NT2/D1 (cell line): Measurements from ENCODE around the gene RTN4.
"Not testable (repeated sequence)": the region's sequence is repeated elsewhere in the genome, so short reads cannot be mapped to it uniquely, and the experiment has no call there.

Source experiments
- DNase-seq: peaks from one replicate; pipeline ENCODE4 v3.0.0-alpha.2; 2011; ENCODE audit warnings: low read depth, low spot score
- H3K27me3 ChIP-seq: 2 replicates; pipeline ENCODE4 v1.6.0; 2011; ENCODE audit warnings: mild to moderate bottlenecking; ENCODE audit not compliant: insufficient read length, insufficient read depth
- H3K36me3 ChIP-seq: 2 replicates; pipeline ENCODE4 v1.6.1; 2011; ENCODE audit warnings: mild to moderate bottlenecking, low read length, mixed read lengths; ENCODE audit not compliant: insufficient read depth, insufficient read length
- H3K4me1 ChIP-seq: 2 replicates; pipeline ENCODE4 v1.5.1; 2011; ENCODE audit not compliant: insufficient read depth, insufficient read length
- H3K4me3 ChIP-seq: 2 replicates; pipeline ENCODE4 v1.5.1; 2011; ENCODE audit warnings: low read depth; ENCODE audit not compliant: insufficient read length
- H3K9ac ChIP-seq: 2 replicates; pipeline ENCODE4 v1.6.0; 2011; ENCODE audit warnings: low read depth; ENCODE audit not compliant: insufficient read length
- H3K9me3 ChIP-seq: 2 replicates; pipeline ENCODE4 v1.5.1; 2011; ENCODE audit warnings: mild to moderate bottlenecking, low read length; ENCODE audit not compliant: insufficient read depth
- SUZ12 ChIP-seq: IDR thresholded peaks from 2 replicates; pipeline ENCODE4 v1.6.1; 2011; ENCODE audit not compliant: insufficient read length, insufficient read depth; ENCODE audit errors: extremely low read depth
- YY1 ChIP-seq: IDR thresholded peaks from 2 replicates; pipeline ENCODE4 v1.6.1; 2011; ENCODE audit not compliant: insufficient read length, insufficient read depth
- ZNF274 ChIP-seq: IDR thresholded peaks from 2 replicates; pipeline ENCODE4 v1.6.1; 2011; ENCODE audit warnings: mild to moderate bottlenecking, low read depth, low read length

Gene RTN4

DNA sequence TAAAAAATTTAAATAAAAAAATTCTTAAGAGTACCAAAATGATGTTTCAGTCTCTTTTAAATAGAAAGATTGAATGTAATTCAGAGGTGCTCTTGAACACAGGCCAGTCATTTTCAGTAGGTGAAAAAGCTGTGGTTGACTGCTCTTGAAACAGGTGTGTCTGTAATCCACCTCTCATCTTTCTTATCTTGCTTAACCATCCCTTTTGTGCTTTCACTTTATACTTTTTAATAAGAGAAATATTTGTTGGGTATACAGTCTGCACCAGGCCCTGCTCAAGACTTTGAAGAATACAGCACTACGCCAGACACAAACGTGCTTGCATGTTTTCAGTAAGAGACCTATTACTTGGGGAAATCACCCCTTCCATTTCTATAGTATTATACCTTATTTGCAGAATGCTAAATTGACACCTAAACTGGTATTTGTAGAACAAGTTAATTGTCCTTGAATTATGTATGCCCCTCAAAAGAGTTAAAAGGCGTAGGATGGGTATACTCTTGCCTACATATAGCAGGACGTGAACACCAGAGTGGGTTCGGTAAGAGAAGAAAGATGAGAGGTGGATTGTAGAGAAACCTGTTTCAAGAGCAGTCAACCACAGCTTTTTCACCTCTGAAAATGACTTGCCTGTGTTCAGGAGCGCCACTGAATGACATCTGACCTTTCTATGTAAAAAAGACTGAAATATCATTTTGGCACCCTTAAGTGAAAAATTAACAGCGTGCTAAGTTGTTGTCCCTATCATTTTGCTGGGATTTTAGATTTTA is 4.0 kb upstream of the RTN4 start:
- no peak for DNase-seq
- no peak for TF ChIP-seq YY1
- TF ChIP-seq SUZ12: no peak
- TF ChIP-seq ZNF274: no peak
- H3K4me3 ChIP-seq: no peak overlapping the region

DNA sequence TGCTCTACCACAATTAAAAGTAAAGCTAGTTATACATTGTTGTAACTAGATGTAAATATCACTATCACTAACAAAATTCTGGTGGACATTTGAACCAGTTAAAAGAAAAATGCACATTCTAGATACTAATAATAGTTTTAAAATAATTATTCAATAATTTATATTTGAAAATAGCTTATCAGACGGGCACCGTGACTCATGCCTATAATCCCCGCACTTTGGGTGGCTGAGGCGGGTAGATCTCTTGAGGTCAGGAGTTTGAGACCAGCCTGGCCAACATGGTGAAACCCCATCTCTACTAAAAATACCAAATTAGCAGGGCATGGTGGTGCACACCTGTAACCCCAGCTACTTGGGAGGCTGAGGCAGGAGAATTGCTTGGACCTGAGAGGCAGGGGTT is 3.0 kb upstream of the RTN4 start:
- H3K27me3 ChIP-seq, H3K9ac ChIP-seq, H3K9me3 ChIP-seq, H3K4me1 ChIP-seq, DNase-seq, H3K4me3 ChIP-seq: not testable (repeated sequence)
- peaks cover 11% of the 10 kb centered on the region for H3K36me3 ChIP-seq

More for the DNA sequence above, 4.0 kb upstream of the RTN4 start:
- Histone ChIP-seq H3K4me1 (no peaks in the 10 kb centered on the region), H3K9ac (no peak overlapping the region), H3K9me3 (no peaks in the 10 kb centered on the region), H3K36me3 (peaks cover under 1% of the 10 kb centered on the region), H3K27me3 (no peaks in the 10 kb centered on the region)

DNA sequence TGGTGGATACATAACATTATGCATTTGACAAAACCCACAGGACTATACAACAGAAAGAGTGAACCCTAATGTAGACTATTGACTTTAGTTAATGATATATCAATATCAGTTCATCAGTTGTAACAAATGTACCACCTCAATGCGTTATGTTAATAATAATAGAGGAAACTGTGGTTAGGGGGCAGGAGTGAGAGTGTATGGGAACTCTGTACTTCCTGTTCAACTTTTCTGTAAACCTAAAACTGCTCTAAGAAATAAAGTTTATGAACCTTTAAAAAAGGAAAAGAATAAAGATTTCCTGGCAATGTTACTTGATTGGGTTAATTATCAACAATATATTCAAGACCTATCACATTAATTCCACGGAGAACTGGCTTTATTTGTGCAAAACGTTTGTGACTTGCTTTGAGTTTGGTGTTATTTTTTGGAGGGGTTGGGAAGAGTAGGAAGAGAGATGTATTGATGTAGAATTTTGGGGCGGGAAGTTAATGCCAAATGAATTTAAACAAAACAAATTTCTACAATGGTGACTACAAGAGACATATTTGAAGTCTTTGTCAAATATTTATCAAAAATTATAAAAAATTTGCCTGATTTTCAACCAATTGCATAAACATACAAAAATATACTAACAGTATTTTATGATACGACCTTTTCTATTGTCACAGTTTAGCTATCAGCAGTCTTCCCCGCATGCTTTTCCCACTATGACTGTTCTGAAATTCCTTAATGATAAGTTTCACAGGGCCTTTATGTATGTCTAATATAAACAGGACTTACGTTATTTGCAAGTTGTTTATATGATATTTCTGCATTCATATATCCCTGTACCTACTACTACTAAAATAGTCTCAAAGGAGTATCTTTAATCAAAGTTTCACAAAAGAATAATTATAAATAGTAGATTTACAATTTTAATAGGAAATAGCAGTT is 2.1 kb upstream of the RTN4 start:
- H3K36me3 ChIP-seq: peaks cover 15% of the 10 kb centered on the region
- TF ChIP-seq SUZ12 (no peak), YY1 (no peak), ZNF274 (no peak)
- no peaks in the 10 kb centered on the region for H3K9me3 ChIP-seq
- H3K4me3 ChIP-seq: no peak overlapping the region
- H3K27me3 ChIP-seq: no peaks in the 10 kb centered on the region
- no peak for DNase-seq
- H3K9ac ChIP-seq: peak overlapping the region; percentile 32
- no peaks in the 10 kb centered on the region for H3K4me1 ChIP-seq

DNA sequence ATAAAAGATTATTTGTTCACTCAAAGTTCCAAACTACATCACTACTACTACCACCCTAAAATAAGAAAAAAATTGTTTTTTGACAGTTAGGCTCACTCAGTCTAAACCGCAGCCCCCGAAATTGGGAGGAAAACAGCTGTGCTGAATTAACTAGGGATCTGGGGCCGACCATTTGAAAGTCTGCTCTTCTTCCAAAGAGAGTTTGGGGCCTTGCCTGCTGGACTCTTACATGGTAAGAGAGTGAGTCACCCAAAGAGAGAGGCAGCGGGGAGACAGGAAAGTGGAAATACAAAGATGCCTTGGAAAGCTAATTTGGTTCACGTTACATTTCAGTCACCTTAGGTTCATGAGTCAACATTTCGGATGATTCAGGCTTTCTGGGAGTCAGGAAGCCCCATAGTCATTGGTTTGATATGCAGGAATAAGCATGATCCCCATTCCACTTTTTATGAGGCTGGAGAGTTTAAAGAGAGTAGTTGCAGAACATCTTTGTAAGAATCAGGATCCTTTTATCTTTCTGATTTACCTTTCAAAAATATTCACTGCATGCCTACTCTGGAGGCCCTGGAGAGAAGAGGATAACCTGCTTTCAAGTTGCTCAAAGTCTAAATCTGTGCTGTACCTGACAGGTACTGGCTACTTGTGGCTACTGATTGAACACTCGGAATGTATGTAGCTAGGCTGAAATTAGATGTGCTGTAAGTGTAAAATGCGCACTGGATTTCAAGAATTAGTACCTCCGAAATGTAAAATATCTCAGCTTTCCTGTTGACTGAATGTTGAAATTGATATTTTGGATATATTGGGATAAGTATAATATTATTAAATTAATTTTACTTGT is 995 bp upstream of the RTN4 start:
- Histone ChIP-seq H3K27me3 (no peaks in the 10 kb centered on the region), H3K36me3 (peaks cover 15% of the 10 kb centered on the region), H3K4me3 (peak overlapping the region; percentile 49), H3K9ac (peak overlapping the region; percentile 79), H3K4me1 (no peaks in the 10 kb centered on the region), H3K9me3 (no peaks in the 10 kb centered on the region)
- peak; percentile 63 for DNase-seq
- TF ChIP-seq ZNF274: no peak
- TF ChIP-seq YY1: no peak
- TF ChIP-seq SUZ12: no peak

DNA sequence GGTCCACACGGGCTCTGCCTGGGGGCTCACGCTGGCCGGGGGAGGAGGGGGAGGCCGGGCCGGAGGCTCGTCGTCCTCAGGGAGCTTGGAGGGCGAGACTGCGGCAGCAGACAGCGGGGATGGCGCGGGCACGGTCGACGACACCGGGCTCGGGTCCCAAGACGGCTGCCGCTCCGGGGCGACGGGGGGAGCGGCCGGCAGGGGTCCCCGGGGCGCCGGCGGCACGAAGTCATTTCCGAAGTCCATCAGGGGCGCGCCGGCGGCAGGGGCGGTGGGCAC is 491 bp downstream of the RTN4 start:
- Histone ChIP-seq H3K4me1 (no peaks in the 10 kb centered on the region), H3K4me3 (peak overlapping the region; percentile 78), H3K9ac (peak overlapping the region; percentile 96), H3K36me3 (peaks cover 19% of the 10 kb centered on the region), H3K9me3 (no peaks in the 10 kb centered on the region), H3K27me3 (no peaks in the 10 kb centered on the region)
- no peak for TF ChIP-seq ZNF274
- no peak for TF ChIP-seq SUZ12
- TF ChIP-seq YY1: no peak
- DNase-seq: no peak

DNA sequence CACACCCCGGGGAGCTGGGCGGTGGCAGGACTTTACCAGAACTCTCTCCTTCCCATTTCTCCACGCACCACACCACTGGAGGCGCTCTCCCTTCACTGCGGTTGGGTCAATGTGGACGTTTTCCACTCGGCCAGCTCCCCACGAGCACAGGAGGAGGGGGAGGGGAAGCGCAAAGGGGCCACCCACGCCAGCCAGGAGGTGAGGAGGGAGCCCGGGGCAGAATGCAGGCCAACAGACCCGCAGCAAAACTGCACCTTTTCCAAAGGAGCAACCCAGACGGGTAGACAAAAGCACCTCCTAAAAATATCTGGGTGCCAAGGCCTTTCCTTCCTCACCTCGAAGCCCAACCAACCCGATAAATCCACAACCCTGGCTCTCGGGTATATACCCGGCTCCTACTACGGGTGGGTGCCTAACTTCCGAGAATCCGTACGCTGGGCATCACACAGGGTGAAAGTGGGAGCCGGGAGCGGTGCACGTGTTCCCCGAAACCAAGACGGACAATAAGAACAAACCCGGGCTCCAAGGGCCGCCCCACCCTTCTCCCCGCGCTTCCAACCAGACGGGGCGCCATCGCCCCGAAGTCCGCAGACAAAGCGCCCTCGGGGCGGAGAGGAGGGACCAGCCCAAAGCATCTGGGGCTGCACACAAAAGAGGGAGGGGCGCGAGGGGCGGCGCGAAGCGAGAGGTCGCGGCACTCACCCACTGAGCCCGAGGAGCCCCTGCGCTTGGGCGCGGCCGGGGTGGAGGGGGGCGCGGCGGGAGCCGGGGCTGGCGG is 1.0 kb downstream of the RTN4 start:
- no peaks in the 10 kb centered on the region for H3K9me3 ChIP-seq
- no peaks in the 10 kb centered on the region for H3K27me3 ChIP-seq
- peak overlapping the region; percentile 78 for H3K4me3 ChIP-seq
- DNase-seq: peak; percentile 54
- peak overlapping the region; percentile 96 for H3K9ac ChIP-seq
- H3K36me3 ChIP-seq: peaks cover 19% of the 10 kb centered on the region
- no peak for TF ChIP-seq ZNF274
- TF ChIP-seq SUZ12: no peak
- H3K4me1 ChIP-seq: no peaks in the 10 kb centered on the region
